ENCODE measurements around the gene RPTOR.

The RPTOR gene

GRCh38 chr17:80852476-80853015 is 307.9 kb downstream of the RPTOR start:
- no peak for TF ChIP-seq CTCF (IDR thresholded peaks at IDR 0.05; ENCODE audit: control extremely low read depth, extremely low read depth, low read depth, missing control alignments)
- ChIA-PET POLR2A (no interaction called here), CTCF (interaction anchor here (0.9 kb wide), 1 partner anchor 19 kb away, joined by 3 read pairs; no protein-coding TSS in a partner anchor)
- DNase-seq (ENCODE audit: extremely low spot score): no peak

- no peak for TF ChIP-seq CTCF (IDR thresholded peaks at IDR 0.05; ENCODE audit: control extremely low read depth, extremely low read depth, low read depth, missing control alignments)
- ChIA-PET CTCF (interaction anchor here (0.9 kb wide), 1 partner anchor 20 kb away, joined by 3 read pairs; no protein-coding TSS in a partner anchor), POLR2A (no interaction called here)
- DNase-seq (ENCODE audit: extremely low spot score): no peak
Measured at GRCh38 chr17:80853076-80853475, 308.4 kb downstream of the RPTOR start.

- no peak for DNase-seq (ENCODE audit: extremely low spot score)
- CTCF ChIA-PET: no interaction called here
- no peak for TF ChIP-seq CTCF (IDR thresholded peaks at IDR 0.05; ENCODE audit: control extremely low read depth, extremely low read depth, low read depth, missing control alignments)
- POLR2A ChIA-PET: no interaction called here
Measured at GRCh38 chr17:80854220-80854619, 309.6 kb downstream of the RPTOR start.

GRCh38 chr17:80855196-80855947 is 310.7 kb downstream of the RPTOR start:
- ChIA-PET CTCF (interaction anchor here (1.2 to 1.5 kb wide), 3 partner anchors 8 to 115 kb away, joined by 3 read pairs; no protein-coding TSS in a partner anchor), POLR2A (no interaction called here)
- no peak for DNase-seq (ENCODE audit: extremely low spot score)
- no peak for TF ChIP-seq CTCF (IDR thresholded peaks at IDR 0.05; ENCODE audit: control extremely low read depth, extremely low read depth, low read depth, missing control alignments)

- POLR2A ChIA-PET: interaction anchor here (1.0 kb wide), 1 partner anchor 23 kb away, joined by 7 read pairs; no protein-coding TSS in a partner anchor
- peak; percentile 88 for DNase-seq (ENCODE audit: extremely low spot score)
- CTCF ChIA-PET: interaction anchor here (1.2 to 1.7 kb wide), 7 partner anchors 8 to 429 kb away, joined by 3 to 5 read pairs (median 3); no protein-coding TSS in a partner anchor
- no peak for TF ChIP-seq CTCF (IDR thresholded peaks at IDR 0.05; ENCODE audit: control extremely low read depth, extremely low read depth, low read depth, missing control alignments)
Measured at GRCh38 chr17:80855948-80856862, 311.6 kb downstream of the RPTOR start.

Measured in GM10248 (cell line).